GM21717 (cell line): Measurements from ENCODE around the gene OPCML.

Source experiments
- ATAC-seq: cut with Tn5 transposase; IDR thresholded peaks from one replicate; pipeline ENCODE4 v1.9.1; 2021; ENCODE audit warnings: mild to moderate bottlenecking, moderate library complexity; ENCODE audit not compliant: unreplicated experiment

The OPCML gene

DNA sequence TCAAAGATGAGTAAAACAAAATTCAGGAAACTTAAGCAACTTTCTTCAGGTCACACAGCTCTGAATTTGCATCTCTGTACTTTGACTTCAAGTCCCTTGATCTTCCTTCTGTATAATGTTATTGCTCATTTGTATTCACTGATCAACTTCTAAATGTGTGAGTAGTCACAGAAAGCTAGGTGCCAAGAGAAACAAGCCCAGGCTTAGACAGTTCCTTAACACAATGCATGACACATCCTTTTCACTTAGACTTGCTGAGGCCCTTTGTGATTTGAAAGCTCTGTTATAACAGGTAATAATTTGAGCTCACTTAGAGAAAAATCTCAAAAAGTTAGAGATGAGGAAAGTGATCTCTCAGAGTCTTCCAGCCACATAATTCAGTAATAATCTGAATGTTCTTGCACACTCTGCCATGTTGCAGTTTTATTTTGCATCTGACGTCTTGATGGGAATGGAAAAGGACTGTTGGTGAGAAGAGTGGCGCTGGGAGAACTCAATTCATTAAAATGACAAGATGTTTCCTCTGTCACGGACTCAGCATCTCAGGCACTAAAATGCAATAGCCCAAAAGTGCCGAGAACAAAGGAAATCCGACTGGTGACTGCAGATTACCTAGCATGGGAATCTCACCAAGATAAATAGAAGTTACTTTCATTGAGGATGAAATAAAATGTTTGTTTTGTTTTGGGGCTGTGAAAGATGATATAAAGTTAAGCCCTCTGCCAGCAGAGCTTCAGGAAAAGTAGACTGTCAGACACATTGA lies 665.3 kb downstream of the OPCML start:
- ATAC-seq: no peak

DNA sequence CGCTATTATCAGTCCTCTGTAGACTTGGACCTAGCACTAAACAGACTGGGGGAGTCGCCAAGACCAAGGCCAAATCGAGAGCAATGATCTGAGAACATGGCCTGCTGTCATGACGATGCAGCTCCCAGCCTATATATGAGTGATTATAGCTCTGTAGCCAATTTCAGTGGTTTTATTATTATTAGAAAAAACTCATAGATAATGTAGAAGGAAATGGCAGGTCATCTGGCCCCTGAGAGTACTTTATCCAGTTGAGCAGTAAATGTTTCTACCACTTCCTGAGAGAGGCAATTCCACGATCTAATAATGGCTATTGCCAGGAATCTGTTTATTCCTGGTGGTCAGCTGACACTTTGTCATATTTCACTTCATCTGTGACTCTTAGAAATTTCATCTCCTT lies 666.7 kb downstream of the OPCML start:
- ATAC-seq: no peak

- no peak for ATAC-seq
These were observed 667.3 kb downstream of the OPCML start for GRCh38 chr11:132864811-132865576.

- ATAC-seq: no peak
These were observed 669.4 kb downstream of the OPCML start for GRCh38 chr11:132862933-132863332.

- ATAC-seq: no peak
These were observed 670.2 kb downstream of the OPCML start for GRCh38 chr11:132862137-132862536.

GRCh38 chr11:132859306-132859705 lies 673.0 kb downstream of the OPCML start:
- no peak for ATAC-seq

DNA sequence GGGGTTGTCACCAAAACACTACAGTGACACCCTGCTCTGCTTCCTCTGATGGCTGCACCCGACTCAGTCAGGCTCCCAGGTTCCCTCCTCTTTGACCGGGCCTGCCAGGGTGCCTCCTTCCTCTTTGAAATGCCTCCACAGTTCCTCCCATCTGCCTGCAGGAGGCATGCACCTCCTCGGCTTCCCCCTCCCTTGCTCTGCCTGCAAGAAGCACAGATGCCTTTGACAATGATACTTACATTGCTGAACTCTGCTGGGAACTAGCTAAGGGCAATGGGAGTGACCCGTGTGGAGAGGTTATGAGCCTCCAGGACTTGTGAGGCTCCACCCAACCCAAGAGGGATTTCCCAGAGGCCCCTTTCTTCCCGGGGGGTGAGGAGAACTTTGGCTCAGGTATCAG lies 674.1 kb downstream of the OPCML start:
- ATAC-seq: no peak

DNA sequence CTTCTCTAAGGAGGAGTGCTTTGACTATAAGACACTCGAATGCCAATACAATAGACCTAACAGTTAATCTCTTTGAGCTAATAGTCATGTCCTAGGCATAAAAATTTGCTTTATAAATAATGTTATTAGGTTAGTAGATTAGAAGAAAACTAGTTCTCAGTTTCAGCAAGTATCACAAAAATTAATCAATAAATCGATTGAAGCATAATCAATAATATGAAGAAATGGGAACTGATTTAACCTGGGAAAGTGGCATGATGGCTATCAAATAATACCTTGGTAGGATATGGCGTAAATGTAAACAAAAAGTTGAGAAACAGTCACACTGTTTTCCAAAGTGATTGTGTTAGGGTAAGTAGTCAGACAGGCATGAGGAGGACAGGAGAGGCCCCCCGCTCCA lies 676.3 kb downstream of the OPCML start:
- ATAC-seq: no peak

DNA sequence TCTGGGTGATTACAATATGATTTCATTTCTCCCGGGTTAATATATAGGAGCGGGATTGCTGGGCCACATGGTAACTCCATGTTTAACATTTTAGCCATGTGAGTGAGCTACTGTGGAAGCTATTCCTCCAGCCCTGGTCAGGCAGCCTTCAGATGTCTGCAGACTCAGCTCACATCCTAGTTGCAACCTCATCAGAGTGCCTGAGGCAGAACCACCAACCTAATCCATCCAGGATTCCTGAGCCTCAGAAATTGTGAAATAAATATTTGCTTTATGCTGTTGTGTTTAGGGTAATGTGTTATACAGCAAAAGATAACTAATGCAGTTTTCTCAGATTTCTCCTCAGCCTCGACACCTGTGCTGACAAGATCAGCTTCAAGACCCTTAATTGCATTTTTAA lies 676.8 kb downstream of the OPCML start:
- no peak for ATAC-seq

GRCh38 chr11:132853886-132854285 lies 678.4 kb downstream of the OPCML start:
- no peak for ATAC-seq

DNA sequence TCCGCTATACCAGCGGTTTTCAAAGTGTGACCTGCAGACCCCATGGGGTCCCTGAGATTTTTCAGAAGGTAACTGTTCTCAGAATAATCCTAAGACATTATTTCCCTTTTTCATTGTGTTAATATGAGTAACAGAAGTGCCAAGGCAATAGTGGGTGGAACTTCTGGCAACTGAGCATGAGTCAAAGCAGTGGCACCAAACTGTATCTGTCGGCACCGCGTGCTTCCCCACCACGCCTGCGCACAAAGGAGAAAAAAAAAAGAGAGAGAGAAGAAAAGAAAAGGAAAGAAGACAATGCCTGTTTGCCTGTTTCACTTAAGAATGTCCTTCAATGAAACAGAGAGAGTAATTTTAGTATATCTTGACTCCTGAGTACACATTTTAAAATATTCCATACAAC lies 679.9 kb downstream of the OPCML start:
- no peak for ATAC-seq

DNA sequence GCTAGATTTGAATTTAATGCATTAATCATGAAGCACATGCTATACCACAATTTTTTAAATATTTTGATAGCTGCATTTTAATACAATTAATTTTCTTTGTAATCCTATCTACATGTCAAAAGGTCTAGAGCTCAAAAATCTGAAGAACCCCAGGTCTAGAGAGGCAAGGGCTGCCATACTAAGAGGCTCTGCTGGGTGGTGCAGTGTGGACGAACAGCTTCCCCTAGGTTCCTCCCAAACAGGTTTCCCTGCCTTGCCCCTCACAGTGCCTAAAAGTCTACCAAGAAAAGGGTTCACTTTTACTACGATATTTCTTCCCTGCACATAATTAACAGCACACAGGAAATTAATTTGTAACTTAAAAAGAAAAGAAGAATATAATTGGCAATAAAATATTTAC lies 681.1 kb downstream of the OPCML start:
- ATAC-seq: no peak

DNA sequence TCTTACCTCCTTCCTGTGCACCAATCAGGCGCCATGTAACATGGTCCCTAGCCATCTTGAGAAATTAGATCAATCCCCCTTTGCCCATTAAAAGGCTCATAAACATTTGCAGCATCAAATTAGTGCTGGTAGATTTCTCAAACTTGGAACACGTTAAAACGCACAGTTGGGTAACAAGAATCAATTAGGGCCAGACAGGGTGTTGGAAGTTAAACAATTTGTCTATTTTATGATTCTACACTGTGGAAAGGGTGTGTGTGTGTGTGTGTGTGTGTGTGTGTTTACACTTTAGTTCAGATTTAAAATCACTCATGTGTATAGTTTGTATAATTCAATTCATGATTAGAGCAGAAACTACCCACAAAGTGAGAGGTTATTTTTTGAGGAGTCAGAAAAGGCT lies 682.0 kb downstream of the OPCML start:
- ATAC-seq: no peak

DNA sequence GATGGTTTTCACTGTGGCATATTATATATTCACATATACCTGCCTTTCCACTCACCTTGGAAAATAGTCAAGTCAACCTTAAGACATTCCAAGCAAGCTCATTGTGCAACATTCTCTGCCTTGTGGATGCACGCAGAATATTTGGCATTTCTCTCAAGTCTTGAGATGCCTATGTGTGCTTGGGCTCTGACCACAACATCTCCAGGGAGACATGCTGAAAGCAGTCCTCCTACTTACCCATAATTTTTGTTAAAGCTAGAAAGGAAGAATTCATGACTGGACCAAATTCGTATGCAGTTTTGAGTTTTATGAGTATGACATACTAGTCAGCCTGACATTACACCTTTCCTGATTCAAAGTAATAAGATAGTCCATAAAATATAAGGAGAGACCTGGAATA lies 684.0 kb downstream of the OPCML start:
- no peak for ATAC-seq

DNA sequence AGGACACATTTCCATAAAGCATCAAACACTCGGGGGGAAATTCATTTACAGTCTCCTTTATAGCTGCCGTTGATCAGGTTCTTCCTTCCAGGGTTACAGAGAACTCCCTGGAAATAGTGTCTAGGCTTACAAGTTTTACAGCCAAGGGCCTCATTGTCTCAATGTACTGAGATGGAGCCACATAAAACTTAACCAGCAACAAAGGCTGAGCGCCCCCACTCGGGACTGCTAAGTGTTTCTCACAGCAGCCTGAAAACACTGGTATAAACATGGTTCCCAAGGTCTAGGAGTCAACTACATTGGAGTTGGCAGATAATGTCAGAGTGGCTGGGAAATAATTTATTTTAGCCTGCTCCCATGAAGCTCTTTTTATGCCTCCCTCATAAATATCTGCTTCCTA lies 686.2 kb downstream of the OPCML start:
- no peak for ATAC-seq

GRCh38 chr11:132844956-132845696 lies 687.2 kb downstream of the OPCML start:
- no peak for ATAC-seq

GRCh38 chr11:132840660-132841059 lies 691.6 kb downstream of the OPCML start:
- no peak for ATAC-seq

DNA sequence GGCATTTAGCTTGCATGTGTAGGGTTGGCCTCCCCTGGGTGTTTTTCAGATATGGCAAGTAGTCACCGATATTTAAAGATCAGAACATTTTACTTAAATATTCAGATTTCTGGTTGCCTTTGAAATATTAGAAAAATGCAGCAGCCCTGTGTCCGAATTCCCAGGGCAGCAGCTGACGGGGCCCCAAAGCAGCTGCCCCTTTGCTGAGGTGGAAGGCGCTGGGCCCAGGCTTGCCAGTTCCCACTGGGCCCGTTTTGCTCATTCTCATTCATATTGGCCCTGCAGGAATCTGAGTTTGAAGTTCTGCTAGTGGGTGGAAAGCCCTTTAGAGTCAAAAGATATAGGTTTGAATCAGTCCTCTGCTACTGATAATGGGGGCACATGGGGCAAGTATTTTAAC lies 692.1 kb downstream of the OPCML start:
- ATAC-seq: no peak

- ATAC-seq: no peak
These were observed 692.9 kb downstream of the OPCML start for GRCh38 chr11:132839236-132839945.

GRCh38 chr11:132838627-132839026 lies 693.7 kb downstream of the OPCML start:
- no peak for ATAC-seq

DNA sequence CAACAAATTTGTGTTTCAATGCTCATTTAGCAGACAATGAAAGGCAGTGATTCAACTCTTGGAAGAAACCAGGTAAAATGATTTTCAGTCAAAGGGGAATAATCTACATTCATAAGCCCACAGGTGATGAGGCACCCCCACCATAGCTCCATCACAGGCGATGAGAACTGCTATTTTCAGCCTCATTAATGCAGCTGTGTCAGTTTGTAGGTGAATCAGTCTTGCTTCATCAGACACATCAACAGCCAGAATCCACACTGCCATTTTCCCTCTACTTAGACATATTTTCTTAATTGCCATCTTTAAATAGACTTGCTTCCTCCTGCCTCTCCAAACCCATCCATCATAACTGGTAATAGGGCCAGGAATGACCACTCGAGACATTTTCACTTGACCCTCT lies 701.0 kb downstream of the OPCML start:
- no peak for ATAC-seq
